Right hindlimb (tissue), 1 donor: ENCODE results near the gene NID1.

Experiments
- DNase-seq: peaks from one replicate; pipeline ENCODE4 v3.0.0-alpha.2; 2018

The NID1 gene, protein sequence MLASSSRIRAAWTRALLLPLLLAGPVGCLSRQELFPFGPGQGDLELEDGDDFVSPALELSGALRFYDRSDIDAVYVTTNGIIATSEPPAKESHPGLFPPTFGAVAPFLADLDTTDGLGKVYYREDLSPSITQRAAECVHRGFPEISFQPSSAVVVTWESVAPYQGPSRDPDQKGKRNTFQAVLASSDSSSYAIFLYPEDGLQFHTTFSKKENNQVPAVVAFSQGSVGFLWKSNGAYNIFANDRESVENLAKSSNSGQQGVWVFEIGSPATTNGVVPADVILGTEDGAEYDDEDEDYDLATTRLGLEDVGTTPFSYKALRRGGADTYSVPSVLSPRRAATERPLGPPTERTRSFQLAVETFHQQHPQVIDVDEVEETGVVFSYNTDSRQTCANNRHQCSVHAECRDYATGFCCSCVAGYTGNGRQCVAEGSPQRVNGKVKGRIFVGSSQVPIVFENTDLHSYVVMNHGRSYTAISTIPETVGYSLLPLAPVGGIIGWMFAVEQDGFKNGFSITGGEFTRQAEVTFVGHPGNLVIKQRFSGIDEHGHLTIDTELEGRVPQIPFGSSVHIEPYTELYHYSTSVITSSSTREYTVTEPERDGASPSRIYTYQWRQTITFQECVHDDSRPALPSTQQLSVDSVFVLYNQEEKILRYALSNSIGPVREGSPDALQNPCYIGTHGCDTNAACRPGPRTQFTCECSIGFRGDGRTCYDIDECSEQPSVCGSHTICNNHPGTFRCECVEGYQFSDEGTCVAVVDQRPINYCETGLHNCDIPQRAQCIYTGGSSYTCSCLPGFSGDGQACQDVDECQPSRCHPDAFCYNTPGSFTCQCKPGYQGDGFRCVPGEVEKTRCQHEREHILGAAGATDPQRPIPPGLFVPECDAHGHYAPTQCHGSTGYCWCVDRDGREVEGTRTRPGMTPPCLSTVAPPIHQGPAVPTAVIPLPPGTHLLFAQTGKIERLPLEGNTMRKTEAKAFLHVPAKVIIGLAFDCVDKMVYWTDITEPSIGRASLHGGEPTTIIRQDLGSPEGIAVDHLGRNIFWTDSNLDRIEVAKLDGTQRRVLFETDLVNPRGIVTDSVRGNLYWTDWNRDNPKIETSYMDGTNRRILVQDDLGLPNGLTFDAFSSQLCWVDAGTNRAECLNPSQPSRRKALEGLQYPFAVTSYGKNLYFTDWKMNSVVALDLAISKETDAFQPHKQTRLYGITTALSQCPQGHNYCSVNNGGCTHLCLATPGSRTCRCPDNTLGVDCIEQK

GRCh38 chr1:236064674-236065508 lies at the start of gene NID1:
TSS of gene NID1 (minus strand) at chr1:236065090. CDS start at chr1:236065079, 11 bp downstream.
- peak; percentile 95 for DNase-seq

- DNase-seq, result no peak
Measured at GRCh38 chr1:236114076-236114747, 49.3 kb upstream of the NID1 start.

DNA sequence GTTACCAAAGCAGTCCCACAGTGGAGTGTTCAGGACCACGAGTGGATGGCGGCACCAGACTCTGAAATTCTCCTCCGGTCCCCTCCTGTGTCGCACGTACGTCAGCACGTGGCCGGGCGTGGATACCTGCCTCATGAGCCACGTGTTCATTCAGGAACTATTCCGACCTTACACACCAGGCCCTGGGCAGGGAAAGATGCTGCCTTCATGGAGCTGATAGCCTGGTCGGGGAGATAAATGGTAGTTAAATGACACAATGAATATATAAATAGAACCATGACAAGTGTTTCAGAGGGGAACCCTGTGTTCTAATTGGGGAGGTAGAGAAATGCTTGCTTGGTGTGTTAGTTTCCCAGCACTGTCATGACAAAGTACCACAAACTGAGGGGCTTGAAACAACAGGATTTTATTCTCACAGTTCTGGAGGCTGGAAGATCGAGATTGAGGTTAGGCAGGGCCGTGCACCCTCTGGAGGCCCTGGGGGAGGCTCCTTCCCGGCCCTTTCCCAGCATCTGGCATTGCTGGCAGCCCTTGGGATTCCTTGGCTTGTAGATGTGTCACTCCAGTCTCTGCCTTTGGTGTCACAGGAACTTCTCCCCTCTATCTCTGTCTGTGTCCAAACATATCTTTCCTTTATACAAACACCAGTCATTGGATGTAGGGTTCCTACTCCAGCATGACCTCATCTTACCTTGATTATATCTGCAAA lies 48.6 kb upstream of the NID1 start:
- DNase-seq, result no peak

DNA sequence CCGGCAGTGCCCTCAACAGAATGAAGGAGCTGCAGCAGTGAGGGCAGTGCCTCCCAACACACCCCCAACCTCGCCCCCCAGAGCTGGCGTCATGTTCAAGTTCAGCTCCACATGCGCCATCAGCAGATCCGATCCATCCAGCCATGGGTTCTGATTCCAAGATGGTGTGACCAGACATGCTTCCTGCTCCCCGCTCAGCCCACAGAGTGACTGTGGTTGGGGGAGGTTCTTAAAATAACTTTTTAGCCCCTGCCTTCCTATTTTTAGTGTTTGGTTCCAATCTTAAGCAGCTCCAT lies 47.4 kb upstream of the NID1 start:
- DNase-seq, result no peak

DNA sequence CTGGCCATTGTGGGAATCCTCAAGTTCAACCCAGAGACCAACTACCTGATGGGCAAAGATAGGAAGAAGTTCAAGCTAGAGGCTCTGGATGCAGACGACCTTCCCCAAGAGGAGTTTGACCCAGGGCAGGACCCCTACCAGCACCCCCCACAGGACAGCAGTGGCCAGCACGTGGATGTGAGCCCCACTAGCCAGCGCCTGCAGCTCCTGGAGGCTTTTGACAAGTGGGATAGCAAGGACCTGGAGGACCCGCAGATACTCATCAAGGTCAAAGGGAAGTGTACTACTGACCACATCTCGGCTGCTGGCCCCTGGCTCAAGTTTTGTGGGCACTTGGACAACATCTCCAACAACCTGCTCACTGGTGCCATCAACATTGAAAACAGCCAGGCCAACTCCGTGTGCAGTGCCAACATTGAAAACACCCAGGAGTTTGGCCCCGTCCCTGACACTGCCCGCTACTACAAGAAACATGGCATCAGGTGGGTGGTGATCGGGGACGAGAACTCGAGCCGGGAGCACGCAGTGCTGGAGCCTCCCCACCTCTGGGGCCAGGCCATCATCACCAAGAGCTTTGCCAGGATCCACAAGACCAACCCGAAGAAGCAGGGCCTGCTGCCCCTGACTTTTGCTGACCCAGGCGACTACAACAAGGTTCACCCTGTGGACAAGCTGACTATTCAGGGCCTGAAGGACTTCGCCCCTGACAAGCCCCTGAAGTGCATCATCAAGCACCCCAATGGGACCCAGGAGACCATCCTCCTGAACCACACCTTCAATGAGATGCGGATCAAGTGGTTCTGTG lies 46.8 kb upstream of the NID1 start:
- DNase-seq, result no peak

- DNase-seq, result no peak
Measured at GRCh38 chr1:236110137-236110536, 45.2 kb upstream of the NID1 start.

DNA sequence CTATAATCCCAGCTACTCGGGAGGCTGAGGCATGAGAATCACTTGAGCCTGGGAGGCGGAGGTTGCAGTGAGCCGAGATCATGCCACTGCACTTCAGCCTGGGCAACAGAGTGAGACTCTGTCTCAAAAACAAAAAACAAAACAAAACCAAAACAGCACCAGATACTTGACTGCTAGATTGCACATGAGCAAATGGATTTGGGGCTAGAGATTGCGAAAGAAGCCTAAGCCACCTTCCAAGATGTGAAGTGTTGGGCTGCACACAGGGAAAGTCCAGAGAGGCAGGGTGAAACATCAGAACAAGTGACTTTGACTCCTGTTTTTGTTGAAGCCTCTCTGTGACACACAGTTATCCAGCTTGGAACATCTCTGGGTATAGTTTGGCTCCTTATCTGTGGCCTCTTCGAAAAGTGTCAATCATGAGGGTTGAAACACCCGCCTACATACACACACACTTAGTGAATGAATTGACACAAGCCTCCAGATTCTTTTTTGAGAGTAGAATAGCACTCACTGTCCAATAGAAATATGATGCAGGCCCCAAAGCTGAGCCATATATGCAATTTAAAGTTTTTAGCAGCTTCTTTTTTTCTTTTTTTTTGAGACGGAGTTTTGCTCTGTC lies 43.2 kb upstream of the NID1 start:
- no peak for DNase-seq

- no peak for DNase-seq
Measured at GRCh38 chr1:236107121-236107907, 42.4 kb upstream of the NID1 start.

DNA sequence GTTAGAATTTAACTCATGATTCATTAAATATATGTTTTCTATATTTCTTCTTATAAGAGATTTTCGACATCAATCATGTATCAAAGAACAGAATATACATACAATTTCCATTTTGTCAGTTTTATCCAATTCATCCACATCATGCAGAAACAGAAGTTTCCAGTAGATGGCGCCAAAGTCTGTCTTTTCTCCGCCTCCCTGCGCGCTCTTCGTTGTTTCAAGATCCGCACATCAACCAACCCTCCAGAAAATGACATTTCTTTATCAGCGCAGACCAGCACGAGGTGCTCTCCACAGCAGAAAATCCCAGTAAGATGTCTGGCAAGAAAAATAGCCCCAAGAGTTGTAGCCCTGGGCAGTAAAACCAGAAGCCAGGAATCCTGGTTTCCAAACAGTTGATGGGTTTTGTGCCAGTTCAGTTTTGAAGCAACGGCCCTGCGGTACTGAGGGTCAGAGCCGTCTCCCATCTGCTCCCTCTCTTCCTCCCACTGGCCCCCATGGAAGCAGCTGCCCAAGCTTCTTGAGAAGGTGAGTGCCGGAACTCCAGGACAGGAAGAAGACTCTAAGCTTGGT lies 38.8 kb upstream of the NID1 start:
- peak; percentile 61 for DNase-seq

- DNase-seq, result no peak
Measured at GRCh38 chr1:236103059-236103458, 38.2 kb upstream of the NID1 start.

- no peak for DNase-seq
Measured at GRCh38 chr1:236102611-236103010, 37.7 kb upstream of the NID1 start.

DNA sequence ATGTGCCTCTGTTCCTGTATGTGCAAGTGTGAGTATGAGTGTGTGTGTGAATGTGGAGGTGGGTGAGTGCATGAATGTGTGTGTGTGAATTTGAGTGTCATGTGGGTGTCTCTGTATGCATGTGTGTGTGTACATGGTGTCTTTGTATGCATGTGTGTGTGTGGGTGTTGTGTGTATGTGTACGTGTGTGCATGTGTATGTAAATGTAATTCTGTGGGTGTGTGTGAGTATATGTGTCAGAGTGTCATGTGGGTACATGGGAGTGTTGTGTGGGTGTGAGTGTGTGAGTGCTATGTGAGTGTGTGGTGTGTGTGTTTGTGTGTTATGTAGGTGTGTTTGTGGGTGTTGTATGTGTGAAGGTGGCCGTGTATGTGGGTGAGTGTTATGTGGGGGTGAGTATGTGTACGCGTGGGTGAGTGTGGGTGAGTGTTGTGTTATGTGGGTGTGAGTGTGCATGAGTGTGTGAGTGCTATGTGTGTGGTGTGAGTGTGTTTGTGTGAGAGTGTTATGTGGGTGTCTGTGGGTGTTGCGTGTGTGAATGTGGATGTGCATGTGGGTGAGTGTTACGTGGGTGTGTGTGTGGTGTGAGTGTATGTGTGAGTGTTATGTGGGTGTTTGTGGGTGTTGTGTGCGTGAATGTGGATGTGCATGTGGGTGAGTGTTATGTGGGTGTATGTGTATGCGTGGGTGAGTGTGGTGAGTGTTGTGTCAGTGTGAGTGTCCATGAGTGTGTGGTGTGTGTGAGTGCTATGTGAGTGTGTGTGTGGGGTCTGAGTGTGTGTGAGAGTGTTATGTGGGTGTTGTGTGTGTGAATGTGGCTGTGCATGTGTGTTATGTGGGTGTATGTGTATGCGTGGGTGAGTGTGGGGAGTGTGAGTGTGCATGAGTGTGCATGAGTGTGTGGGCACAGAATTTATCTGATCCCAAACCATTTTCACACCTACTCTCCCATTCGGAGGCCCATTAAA lies 36.6 kb upstream of the NID1 start:
- DNase-seq, result no peak

GRCh38 chr1:236100799-236101198 lies 35.9 kb upstream of the NID1 start:
- DNase-seq, result no peak

DNA sequence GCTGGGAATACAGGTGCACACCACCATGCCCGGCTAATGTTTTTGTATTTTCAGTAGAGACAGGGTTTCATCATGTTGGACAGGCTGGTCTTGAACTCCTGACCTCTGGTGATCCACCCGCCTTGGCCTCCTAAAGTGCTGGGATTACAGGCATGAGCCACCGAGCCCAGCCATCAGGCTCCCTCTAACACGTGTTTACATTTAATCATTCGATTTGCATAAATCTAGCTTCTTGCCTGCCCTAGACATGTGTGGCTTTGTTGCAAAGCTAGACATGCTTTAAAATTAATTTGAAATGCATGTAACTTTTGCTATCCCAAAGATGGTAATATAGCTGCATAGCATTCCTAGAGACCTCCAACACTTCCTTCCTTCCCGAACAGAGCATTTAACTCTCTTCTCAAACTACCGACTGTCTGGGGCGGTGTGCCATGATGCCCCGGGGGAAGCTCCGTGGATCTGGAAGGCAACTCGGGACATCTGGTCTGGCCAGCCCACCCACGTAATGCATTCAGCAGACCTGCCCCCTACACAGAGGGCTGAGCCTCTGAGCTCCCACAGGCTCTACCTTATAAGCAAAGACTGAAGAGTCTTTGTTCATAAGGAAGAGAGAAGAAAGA lies 34.6 kb upstream of the NID1 start:
- peak; percentile 76 for DNase-seq

GRCh38 chr1:236098267-236098666 lies 33.4 kb upstream of the NID1 start:
- DNase-seq, result no peak

- peak; percentile 91 for DNase-seq
Measured at GRCh38 chr1:236096660-236097482, 32.0 kb upstream of the NID1 start.
